H1 (cell line): ENCODE data around the gene CDC42BPB. TPM values are rescaled to one million over a fixed set of nuclear protein-coding genes. Genes with fewer than 3 reads are reported as not detected.

ENCODE experiments used
- EGR1 ChIP-seq: IDR thresholded peaks from 2 replicates; pipeline ENCODE4 v1.6.1; 2011; ENCODE audit warnings: low read depth, low read length, borderline replicate concordance
- KDM4A ChIP-seq: IDR thresholded peaks from one replicate; pipeline ENCODE4 v1.7.1; 2012; ENCODE audit warnings: low read depth, mild to moderate bottlenecking, moderate library complexity, low read length, inconsistent platforms; ENCODE audit not compliant: severe bottlenecking
- RAD21 ChIP-seq, 2 experiments: IDR thresholded peaks in 1 of 2; conservative IDR thresholded peaks in 1 of 2; 2 replicates each; pipeline ENCODE4 v1.6.1; 2011; ENCODE audit warnings: low read depth in 2 of 2, low read length in 2 of 2, improper control_type of control experiment in 1 of 2, inconsistent platforms in 1 of 2, mild to moderate bottlenecking in 1 of 2, moderate library complexity in 1 of 2
- polyA plus RNA-seq, 7 experiments: library from polyadenylated mRNA; depleted of rRNA in 3 of 7; stranded (reverse) in 5 of 7; unstranded in 2 of 7; fragments of >200 nt in 5 of 7; fragments of 200-250 nt in 2 of 7; gene quantifications; 1 replicate in 5 of 7; 2 replicates in 1 of 7; 4 replicates in 1 of 7; pipeline versions ENCODE4 v1.2.1 to v1.2.3, GENCODE V29; 2011 to 2013; ENCODE audit warnings: missing spikeins in 2 of 7, mixed read lengths in 2 of 7
- total RNA-seq: library from RNA; stranded (reverse); fragmentation: NEBNext Ultra II Directional; extraction: Animal tissue kit (Norgen Biotek cat#: 25700); gene quantifications from 2 replicates; pipeline ENCODE4 v1.2.1, GENCODE V29; 2021

CDC42BPB gene
- total and polyA plus RNA-seq, 2 of the 8 experiments (the other 6 are each of a cell fraction or from before 2014, with no cell fraction given): 51.2 to 88.2 TPM

GRCh38 chr14:103065861-103066260 is 8.5 kb upstream of the CDC42BPB start (continued):
- TF ChIP-seq KDM4A: no peak
- no peak for TF ChIP-seq RAD21 (IDR thresholded peaks at IDR 0.05 in 1 of 2, conservative IDR thresholded peaks at IDR 0.05 in 1 of 2; ENCODE audit: low read depth in 2 of 2, low read length in 2 of 2)
- no peak for TF ChIP-seq EGR1
